ENCODE results near the gene HEATR5A.
"Not testable (repeated sequence)": the region's sequence is repeated elsewhere in the genome, so short reads cannot be mapped to it uniquely, and the experiment has no call there.

HEATR5A gene

DNA sequence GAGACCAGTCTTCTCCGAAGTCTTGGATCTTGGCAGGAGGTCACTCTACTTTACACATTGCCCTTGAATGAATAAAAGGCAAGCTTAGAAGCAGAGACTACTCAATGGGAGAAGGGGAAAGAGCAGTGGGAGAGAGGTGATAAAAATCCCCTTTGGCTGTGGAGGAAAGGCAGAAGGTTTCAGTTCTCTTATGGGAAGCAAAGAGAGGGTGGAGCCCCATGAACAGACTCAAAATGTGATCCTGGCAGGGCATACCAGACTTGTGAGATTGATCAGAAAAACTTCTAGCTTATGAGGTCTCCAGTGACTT, 163.2 kb downstream of the HEATR5A start:
- DNase-seq (ENCODE audit: low spot score) = no peak

DNA sequence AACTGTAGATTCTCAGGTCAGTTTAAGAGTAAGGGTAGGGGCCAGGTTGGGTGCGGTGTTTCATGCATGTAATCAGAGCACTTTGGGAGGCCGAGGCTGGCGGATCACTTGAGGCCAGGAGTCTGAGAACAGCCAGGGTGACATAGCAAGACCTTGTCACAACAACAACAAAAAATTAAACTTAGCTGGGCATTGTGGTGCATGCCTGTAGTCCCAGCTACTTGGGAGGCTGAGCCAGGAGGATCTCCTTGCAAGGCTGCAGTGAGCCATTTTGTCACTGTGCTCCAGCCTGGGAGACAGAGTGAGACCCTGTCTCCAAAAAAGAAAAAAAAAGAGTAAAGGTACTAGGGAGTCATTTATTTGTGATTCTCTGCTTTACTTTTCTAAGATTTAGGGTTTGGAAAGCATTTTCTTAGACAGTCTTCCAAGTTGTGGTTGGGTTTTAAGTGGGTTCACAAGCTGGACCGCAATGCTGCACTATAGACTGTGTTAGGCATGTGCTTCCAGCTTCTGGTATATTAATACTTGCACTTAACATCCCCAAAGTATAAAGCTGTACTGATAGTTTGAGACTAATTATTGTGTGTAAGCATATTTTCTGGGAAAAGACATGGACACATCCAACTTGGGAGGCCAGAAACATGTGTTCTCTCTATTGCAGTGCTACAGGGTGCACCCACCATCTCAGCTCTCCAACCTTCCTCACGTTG, 163.7 kb downstream of the HEATR5A start:
- DNase-seq (ENCODE audit: low spot score) = no peak

GRCh38 chr14:31255918-31256317, 164.4 kb downstream of the HEATR5A start:
- not testable (repeated sequence) for DNase-seq (ENCODE audit: low spot score)

- DNase-seq (ENCODE audit: low spot score) = no peak
Observed at GRCh38 chr14:31255286-31255685, 165.1 kb downstream of the HEATR5A start.

- no peak for DNase-seq (ENCODE audit: low spot score)
Observed at GRCh38 chr14:31253746-31254471, 166.4 kb downstream of the HEATR5A start.

DNA sequence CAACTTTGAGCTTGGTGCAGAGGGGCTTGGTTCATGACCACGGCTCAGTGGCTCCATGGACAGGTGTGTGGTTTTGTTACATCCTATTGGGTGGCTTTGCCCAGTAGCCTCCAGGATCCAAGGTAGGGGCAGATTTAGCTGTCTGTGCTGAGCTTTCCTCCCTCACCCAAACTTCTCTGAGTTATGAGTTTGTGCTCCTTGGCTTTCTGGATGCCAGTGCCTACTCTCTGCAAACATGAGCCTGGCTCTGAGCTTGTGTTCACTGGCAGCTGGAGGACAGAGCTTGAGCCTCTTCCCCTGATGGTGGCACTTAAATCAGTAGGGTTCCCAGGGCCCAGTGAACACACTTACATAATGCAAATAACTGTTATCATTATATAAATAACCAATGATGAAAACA, 167.5 kb downstream of the HEATR5A start:
- no peak for DNase-seq (ENCODE audit: low spot score)

GRCh38 chr14:31251028-31251958, 169.1 kb downstream of the HEATR5A start:
- no peak for DNase-seq (ENCODE audit: low spot score)

GRCh38 chr14:31244626-31245025, 175.7 kb downstream of the HEATR5A start:
- DNase-seq (ENCODE audit: low spot score) = no peak

DNA sequence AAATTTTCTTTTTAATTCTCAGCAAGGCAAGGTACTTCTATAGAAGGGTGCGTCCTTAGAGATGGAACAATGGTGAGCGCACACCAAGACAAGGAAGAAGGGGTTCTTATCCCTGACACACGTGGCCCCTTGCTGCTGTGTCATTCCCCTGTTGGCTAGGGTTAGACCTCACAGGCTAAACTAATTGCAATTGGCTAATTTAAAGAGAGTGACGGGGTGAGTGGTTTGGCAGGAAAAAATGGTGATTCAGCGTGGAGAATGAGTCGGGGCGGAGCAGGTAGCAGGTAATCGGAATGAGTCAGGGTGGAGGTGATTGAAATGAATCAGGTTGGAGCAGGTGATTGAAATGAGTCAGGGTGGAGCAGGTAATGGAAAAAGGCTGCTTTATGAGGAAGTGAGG, 176.5 kb downstream of the HEATR5A start:
- DNase-seq (ENCODE audit: low spot score) = no peak

GRCh38 chr14:31242161-31242940, 178.0 kb downstream of the HEATR5A start:
- DNase-seq (ENCODE audit: low spot score) = not testable (repeated sequence)
